ENCODE measurements around the gene ATPAF2. TPM values are rescaled to one million over a fixed set of nuclear protein-coding genes. Genes with fewer than 3 reads are reported as not detected.

The ATPAF2 gene
- total RNA-seq, 1 donor, result 17.8 TPM

- no peak for TF ChIP-seq CTCF (IDR thresholded peaks at IDR 0.05; ENCODE audit: insufficient read depth, low read length)
- peak; percentile 30 for DNase-seq (ENCODE audit: low read depth)
- H3K4me3 ChIP-seq (ENCODE audit: low read depth, low read length), result no peak overlapping the region
Measured at GRCh38 chr17:18025241-18025944, 13.6 kb downstream of the ATPAF2 start.

- TF ChIP-seq CTCF (IDR thresholded peaks at IDR 0.05; ENCODE audit: insufficient read depth, low read length), result no peak
- DNase-seq (ENCODE audit: low read depth), result no peak
- no peak overlapping the region for H3K4me3 ChIP-seq (ENCODE audit: low read depth, low read length)
Measured at GRCh38 chr17:18021372-18021771, 17.6 kb downstream of the ATPAF2 start.

- no peak for DNase-seq (ENCODE audit: low read depth)
- no peak for TF ChIP-seq CTCF (IDR thresholded peaks at IDR 0.05; ENCODE audit: insufficient read depth, low read length)
- no peak overlapping the region for H3K4me3 ChIP-seq (ENCODE audit: low read depth, low read length)
Measured at GRCh38 chr17:18020971-18021370, 18.0 kb downstream of the ATPAF2 start.

- TF ChIP-seq CTCF (IDR thresholded peaks at IDR 0.05; ENCODE audit: insufficient read depth, low read length), result no peak
- no peak for DNase-seq (ENCODE audit: low read depth)
Measured at GRCh38 chr17:18019838-18020154, 19.2 kb downstream of the ATPAF2 start.

GRCh38 chr17:18018411-18018921, 20.5 kb downstream of the ATPAF2 start:
- no peak for DNase-seq (ENCODE audit: low read depth)
- no peak for TF ChIP-seq CTCF (IDR thresholded peaks at IDR 0.05; ENCODE audit: insufficient read depth, low read length)
- no peak overlapping the region for H3K4me3 ChIP-seq (ENCODE audit: low read depth, low read length)

More at GRCh38 chr17:18019838-18020154, 19.2 kb downstream of the ATPAF2 start:
- H3K4me3 ChIP-seq (ENCODE audit: low read depth, low read length), result no peak overlapping the region

- TF ChIP-seq CTCF (IDR thresholded peaks at IDR 0.05; ENCODE audit: insufficient read depth, low read length), result no peak
- H3K4me3 ChIP-seq (ENCODE audit: low read depth, low read length), result no peak overlapping the region
- peak; percentile 83 for DNase-seq (ENCODE audit: low read depth)
Measured at GRCh38 chr17:18017958-18018357, 21.0 kb downstream of the ATPAF2 start.

GRCh38 chr17:18016426-18016825, 22.5 kb downstream of the ATPAF2 start:
- no peak for DNase-seq (ENCODE audit: low read depth)
- no peak overlapping the region for H3K4me3 ChIP-seq (ENCODE audit: low read depth, low read length)
- TF ChIP-seq CTCF (IDR thresholded peaks at IDR 0.05; ENCODE audit: insufficient read depth, low read length), result no peak

Data from fibroblast of the aortic adventitia (primary cell).